Posterior cingulate gyrus (tissue), 11 donors: Measurements from ENCODE around the gene NUPR1.
"Not testable (repeated sequence)": the region's sequence is repeated elsewhere in the genome, so short reads cannot be mapped to it uniquely, and the experiment has no call there.

Source experiments
- DNase-seq, 10 donors: peaks; one replicate each; pipeline versions ENCODE4 v3.0.0 to v3.0.0-alpha.2; 2020 to 2021; ENCODE audit warnings: mixed read lengths in 3 of 10
- intact Hi-C: fragments of 100-400 bp; cut with DNase I; formaldehyde crosslinking; loops from one replicate; pipeline ENCODE4 v1.15.1; 2023

NUPR1 gene

GRCh38 chr16:28529124-28529523, 9.7 kb downstream of the NUPR1 start:
- no peak for DNase-seq
- intact Hi-C loops = no loop called here

- DNase-seq = no peak
- intact Hi-C loops = no loop called here
Measured at GRCh38 chr16:28528463-28528867, 10.3 kb downstream of the NUPR1 start.

GRCh38 chr16:28527985-28528384, 10.8 kb downstream of the NUPR1 start:
- no peak for DNase-seq
- intact Hi-C loops = no loop called here

- DNase-seq, intact Hi-C loops: not testable (repeated sequence)
Measured at GRCh38 chr16:28527100-28527785, 11.5 kb downstream of the NUPR1 start.

GRCh38 chr16:28526201-28527099, 12.3 kb downstream of the NUPR1 start:
- intact Hi-C loops = no loop called here
- DNase-seq = no peak

GRCh38 chr16:28524681-28525171, 14.0 kb downstream of the NUPR1 start:
- DNase-seq = no peak
- intact Hi-C loops = no loop called here

- intact Hi-C loops = no loop called here
- DNase-seq = no peak
Measured at GRCh38 chr16:28522792-28523191, 16.0 kb downstream of the NUPR1 start.

GRCh38 chr16:28521436-28521835, 17.3 kb downstream of the NUPR1 start:
- DNase-seq = no peak
- intact Hi-C loops = no loop called here

- intact Hi-C loops = no loop called here
- no peak for DNase-seq
Measured at GRCh38 chr16:28520672-28521071, 18.1 kb downstream of the NUPR1 start.

GRCh38 chr16:28514246-28514645, 24.5 kb downstream of the NUPR1 start:
- no peak for DNase-seq

GRCh38 chr16:28513484-28514181, 25.1 kb downstream of the NUPR1 start:
- intact Hi-C loops = no loop called here
- no peak for DNase-seq

More at GRCh38 chr16:28514246-28514645, 24.5 kb downstream of the NUPR1 start:
- intact Hi-C loops = no loop called here

GRCh38 chr16:28511801-28512789, 26.7 kb downstream of the NUPR1 start:
- intact Hi-C loops = no loop called here

GRCh38 chr16:28511031-28511430, 27.7 kb downstream of the NUPR1 start:
- intact Hi-C loops = no loop called here
- DNase-seq = no peak

More at GRCh38 chr16:28511801-28512789, 26.7 kb downstream of the NUPR1 start:
- DNase-seq = no peak

GRCh38 chr16:28505489-28506137, 33.2 kb downstream of the NUPR1 start:
- intact Hi-C loops = no loop called here
- DNase-seq = no peak

- no peak for DNase-seq
- intact Hi-C loops = no loop called here
Measured at GRCh38 chr16:28504707-28505404, 33.9 kb downstream of the NUPR1 start.

GRCh38 chr16:28503470-28504259, 35.1 kb downstream of the NUPR1 start:
- intact Hi-C loops = no loop called here
- peak in 1 of 10 donors; percentile 77 for DNase-seq

GRCh38 chr16:28502290-28502689, 36.5 kb downstream of the NUPR1 start:
- no peak for DNase-seq
- intact Hi-C loops = no loop called here
